ENCODE measurements around the gene RAB10.
"Not testable (repeated sequence)": the region's sequence is repeated elsewhere in the genome, so short reads cannot be mapped to it uniquely, and the experiment has no call there.

RAB10 gene

DNA sequence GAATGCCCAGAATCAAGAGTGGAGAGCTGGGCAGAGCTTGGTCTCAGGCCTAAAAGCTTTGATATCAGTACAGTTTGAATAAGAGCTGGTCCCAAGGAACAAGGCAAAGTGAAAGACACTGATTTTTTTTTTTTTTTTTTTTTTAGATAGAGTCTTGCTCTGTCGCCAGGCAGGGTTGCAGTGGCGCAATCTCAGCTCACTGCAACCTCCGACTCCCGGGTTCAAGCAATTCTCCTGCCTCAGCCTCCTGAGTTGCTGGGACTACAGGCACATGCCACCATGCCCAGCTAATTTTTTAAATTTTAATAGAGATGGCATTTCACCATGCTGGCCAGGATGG is 17.2 kb upstream of the RAB10 start:
- DNase-seq: not testable (repeated sequence)

DNA sequence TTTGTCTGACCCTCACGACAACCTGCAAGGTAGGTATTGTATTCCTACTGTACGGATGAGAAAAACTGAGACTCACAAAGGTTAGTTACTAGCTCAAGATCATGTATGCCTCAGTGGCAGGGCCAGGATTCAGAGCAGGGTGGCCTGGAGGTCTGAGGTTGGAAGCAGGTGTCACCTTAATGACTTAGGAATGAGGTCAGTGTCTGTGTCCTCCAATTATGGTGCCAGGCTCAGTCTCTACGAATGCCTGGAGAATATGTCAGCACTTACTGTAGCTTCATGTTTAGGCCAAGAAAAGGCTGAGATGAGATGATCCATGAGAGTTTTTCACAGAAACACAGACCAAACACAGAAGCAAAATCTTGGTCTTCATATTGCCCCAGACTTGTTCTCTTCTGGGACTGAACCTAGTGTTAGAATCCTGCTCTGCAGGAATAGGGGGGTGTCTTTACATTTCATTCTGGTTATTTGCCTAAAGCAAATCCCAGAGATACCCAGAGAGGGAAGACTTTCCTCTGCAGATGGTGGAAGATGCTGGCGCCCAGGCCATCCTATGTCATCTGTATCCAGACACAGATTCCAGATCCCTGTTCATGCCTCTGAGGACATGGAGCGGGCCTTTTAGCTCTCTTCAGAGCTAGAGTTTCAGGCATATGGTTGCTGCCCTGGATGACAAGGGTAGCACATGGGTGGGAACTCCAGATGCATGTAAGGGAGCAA is 16.3 kb upstream of the RAB10 start:
- no peak for DNase-seq

DNA sequence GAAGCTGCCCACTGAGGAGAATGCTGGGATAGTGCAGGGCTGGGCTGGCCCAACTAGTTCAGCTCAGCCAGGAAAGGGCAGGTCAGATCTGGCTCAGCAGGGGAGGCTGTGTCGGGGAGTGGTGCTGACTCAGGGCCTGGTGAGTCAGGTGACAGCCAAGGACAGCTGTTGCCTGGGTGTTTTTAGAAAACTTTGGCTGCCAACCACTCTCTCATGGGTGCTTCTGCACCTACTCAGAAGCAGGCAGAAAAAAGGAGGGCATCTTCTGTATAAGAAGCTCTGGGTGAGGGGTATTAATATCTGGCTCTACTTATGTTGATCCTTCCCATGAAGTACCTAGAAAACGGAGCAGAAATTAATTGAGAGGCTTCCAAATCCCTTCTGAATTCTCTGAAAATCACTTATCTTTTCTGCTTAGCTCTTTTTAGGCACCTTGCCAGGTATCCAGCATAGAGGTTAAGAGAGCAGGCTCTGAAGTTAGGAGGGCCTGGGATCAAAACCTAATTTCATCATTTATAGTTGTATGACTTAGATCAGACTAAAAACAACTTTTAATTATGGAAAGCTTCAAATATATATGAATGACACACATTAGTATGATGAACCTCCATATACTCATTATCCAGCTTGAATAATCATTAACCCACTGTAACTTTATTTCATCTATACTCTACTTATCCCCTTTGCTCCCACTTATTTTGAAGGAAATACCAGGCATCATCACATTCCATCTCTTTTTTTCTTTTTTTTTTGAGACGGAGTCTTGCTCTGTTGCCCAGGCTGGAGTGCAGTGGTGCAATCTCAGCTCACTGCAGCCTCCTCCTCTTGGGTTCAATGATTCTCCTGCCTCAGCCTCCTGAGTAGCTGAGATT is 15.5 kb upstream of the RAB10 start:
- DNase-seq: peak; percentile 5

DNA sequence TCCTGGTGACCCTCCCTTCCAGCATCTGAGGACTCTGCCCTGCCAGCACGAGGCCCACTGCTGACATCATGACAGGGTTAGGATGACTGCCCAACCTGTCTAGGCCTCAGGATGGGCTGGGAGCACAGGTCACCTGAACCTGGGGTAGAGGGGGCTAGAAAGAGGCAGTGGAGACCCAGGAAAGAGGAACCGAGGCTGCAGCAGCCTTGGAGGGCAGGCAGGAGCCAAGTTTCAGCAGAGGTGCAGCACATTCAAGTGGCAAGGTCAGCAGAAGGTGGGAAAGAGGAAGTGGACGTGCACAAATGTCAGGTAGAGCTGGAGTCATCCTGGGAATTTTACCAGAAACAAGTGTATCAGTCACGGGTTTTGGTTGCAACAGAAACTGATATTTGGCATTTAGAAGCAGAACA is 13.6 kb upstream of the RAB10 start:
- no peak for DNase-seq

DNA sequence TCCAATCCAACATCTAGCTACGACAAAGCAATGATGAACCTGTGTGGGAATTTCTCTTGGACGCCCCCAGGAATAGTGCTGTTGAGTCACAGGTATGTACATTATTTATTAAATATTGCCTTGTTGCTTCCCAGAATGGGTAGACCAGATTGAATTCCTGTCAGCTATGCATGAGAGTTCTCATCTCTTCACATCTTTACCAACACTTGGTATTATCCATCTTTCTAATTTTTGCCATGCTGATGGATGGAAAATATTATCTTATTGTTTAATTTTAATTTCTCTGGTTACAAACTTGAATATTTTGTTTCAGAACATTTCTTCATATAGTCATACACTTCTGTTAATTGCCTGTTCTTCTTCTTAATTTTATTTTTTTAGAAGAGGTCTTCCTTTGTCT is 9.6 kb upstream of the RAB10 start:
- DNase-seq: no peak

DNA sequence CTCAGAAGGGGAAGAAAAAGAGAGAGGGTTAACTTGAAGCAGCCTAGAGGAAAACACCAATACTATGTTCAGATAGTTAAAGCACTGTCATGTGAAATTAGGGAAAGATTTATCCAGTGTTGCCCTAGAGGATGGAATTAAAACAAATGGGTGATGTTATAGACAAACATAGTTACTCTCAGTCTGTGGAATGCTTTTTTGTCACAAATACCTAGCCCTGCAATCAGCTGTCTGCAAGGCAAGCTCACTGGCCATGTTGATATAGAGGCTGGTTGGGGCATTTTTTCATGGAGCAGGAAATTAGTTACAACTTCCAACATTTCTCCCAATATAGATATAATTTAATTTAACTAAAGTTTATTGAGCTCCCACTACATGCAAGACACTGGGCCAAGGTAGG is 8.4 kb upstream of the RAB10 start:
- no peak for DNase-seq

DNA sequence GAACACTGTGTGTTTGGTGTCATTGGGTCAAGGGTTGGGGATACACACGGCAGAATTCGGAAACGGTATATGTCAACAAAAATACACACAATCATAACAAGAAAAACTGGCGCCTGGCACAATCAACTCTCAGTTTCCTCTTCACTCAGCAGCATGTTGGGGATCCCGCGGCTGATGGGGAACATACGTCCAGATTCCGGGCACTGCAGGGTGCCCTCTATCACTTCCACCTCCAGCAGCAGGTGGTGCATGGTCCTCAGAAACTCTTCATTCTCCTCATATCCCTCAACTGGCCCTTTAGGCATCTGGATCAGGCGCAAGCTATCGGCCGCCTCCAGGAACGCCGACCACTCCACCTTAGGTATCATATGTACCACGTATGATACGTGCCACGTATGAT is 5.8 kb upstream of the RAB10 start:
- DNase-seq: not testable (repeated sequence)

DNA sequence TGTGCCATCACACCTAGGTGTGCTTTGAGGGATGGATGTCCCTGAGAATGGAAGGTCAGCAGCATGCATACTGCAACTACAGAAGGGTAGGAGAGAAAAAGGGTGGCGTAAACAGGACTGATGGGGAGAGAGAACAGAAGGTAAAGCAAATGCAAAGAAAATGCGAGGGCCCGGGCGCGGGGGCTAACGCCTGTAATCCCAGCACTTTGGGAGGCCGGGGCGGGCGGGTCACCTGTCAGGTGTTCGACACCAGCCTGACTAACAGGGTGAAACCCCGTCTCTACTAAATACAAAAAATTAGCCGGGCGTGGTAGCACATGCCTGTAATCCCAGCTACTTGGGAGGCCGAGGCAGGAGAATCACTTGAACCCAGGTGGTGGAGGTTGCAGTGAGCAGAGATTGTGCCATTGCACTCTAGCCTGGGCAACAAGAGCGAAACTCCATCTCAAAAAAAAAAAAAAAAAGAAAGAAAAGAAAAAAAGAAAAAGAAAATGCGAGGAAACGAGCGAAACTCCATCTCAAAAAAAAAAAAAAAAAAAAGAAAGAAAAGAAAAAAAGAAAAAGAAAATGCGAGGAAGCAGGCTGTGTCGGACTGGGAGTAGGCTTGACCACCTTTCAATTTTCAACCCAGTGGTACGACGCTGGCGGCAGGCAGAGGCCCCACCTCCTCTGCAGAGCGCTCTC is 1.2 kb upstream of the RAB10 start:
- not testable (repeated sequence) for DNase-seq

DNA sequence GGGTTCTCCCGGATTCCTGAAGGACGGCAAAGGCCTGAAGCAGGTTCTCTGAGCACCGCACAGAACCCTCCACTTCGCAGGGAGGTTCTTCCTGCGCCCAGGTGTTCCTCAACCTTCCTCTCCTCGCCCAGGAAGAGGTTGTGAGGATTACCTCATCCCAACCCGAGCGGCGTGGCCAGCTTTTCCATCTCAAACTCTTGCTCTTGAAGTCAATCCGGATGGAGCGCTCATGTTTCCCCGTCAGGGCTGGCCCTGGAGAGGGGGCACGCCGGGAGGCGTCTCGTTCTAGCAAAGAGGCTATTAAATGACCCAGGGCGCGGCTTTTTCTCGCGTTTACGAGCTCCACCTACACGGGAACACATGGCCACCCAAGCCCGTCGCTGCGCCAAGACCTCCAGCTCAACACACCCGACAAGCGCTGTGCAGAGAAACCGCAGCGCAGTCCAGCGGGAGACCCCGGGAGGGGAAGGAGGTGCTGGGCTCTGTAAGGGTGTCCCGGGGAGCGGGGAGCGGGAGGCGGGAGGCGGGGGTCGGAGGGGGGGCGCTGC is 540 bp upstream of the RAB10 start:
- peak; percentile 88 for DNase-seq

DNA sequence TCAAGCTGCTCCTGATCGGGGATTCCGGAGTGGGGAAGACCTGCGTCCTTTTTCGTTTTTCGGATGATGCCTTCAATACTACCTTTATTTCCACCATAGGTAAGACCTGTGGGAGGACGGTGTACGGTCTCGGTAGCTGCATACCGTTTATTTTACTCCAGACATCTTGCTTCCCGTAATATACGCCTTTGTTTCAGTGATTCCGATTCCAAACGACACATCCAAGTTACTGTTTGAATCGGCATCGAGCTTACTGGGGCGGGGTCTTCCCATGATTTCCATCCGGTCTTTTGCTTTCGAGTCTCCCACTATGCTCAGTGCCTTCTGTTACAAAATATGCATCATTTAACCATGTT is 731 bp downstream of the RAB10 start:
- DNase-seq: peak; percentile 31

DNA sequence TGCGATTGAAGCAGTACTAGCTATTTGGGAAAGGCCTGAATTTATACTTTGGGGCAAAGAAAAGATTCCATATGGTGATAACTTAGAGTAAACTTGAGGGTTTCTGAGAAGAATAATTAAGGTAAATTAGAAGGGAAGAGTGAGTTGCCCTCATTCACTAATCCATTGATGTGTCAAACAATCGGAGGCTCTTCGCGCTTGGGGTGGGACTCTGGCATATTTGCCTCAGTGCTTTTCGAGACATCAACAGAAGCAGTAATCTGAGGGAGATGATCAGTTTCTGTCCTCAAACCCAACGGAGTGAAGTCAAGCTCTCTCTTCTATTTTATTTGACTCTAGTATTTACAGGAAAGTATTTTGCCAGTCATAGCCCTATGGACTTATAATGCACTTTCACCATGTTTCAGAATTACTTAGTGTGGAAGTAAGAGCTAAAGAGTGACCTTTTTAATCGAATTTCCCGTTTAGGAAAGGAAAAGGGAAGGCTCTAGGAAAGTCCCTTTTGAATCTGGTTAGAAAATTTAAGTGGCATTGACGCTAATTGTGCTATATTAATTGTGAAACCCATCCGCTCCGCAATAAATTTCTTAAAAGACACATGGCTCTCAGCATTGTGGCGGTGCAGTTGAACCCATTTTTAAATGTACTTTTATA is 1.3 kb downstream of the RAB10 start:
- no peak for DNase-seq

DNA sequence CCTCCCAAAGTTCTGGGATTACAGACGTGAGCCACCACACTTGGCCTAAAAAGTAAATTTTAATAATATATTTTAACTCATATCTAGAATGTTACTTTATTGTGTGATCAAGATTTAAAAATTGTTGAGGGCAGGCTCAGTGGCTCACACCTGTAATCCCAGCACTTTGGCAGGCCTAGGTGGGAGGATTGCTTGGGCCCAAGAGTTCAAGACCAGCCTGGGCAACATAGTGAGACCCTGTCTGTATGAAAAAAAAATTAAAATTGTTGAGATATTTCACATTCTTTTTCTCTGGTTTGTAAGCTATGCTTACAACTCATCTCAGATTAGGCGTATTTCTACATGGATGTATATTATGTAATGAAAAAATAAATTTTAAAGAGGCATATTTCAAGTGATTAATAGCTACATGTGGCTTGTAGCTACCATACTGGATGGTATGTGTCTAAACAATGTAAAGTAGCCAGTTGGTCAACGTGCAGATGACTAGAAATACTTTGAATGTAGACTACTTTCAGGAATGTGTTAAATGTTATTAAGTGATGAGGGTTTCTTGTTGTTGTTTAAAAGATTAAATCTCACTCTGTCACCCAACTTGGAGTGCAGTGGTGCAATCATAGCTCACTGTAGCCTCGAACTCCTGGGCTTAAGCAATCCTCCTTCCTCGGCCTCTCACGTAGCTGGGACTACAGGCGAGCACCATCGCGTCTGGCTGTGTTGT is 5.9 kb downstream of the RAB10 start:
- DNase-seq: no peak

DNA sequence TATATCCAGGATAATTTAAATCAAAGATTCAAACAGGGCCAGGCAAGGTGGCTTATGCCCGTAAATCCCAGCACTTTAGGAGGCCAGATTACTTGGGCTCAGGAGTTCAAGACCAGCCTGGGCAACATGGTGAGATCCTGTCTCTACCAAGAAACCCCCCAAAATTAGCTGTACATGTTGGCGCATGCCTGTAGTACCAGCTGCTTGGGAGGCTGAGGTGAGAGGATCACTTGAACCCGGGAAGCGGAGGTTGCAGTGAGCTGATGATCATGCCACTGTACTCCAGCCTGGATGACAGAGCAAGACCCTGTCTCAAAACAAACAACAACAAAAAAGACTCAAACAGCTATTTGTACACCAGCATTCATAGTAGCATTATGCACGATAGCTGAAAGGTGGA is 9.2 kb downstream of the RAB10 start:
- DNase-seq: no peak

DNA sequence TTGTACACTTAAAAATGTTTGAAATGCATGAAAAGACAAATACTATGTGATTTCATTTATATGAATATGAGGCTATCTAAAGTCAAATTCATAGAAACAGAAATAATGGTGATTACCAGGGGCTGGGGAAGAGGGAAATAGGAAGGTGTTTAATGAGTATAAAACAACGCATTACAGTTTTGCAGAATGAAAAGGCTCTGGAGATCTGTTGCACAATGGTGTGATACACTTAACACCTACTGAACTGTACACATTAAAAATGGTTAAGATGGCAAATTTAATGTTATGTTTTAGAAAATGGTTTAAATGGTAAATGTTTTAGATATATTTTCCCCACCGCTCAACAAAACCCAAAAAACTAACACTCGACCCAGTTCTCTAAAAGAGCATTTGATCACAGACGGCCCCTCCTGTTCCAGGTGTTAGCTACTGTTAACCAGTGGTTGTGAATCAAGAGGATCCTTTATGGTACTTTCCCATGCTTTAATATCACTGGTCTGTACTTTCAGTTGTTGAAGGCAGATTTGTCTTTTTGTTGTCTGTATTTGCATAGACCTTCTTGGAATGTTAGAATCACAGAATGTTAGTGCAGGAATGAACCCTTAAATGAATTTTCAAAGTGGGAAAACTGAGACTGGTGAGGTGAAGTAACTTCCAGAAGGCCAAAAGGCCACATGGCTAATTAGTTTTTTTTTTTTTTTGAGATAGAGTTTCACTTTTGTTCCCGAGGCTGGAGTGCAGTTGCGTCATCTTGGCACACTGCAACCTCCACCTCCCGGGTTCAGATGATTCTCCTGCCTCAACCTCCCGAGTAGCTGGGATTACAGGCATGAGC is 10.2 kb downstream of the RAB10 start:
- DNase-seq: no peak

DNA sequence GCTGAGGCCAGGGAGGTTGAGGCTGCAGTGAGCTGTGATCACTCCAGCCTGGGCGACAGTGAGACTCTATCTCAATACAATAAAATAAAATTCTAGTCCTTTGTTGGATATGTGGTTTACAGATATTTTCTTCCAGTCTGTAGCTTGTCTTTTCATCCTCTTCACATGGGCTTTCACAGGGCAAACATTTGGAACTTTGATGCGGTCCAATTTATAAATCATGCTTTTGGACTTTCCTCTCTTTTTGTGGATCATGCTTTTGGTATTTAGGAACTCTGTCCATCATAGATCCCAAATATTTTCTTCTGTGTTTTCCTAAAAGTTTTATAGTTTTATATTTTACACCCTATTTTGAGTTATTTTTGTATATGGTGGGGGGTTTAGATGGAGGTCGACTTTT is 14.9 kb downstream of the RAB10 start:
- no peak for DNase-seq

DNA sequence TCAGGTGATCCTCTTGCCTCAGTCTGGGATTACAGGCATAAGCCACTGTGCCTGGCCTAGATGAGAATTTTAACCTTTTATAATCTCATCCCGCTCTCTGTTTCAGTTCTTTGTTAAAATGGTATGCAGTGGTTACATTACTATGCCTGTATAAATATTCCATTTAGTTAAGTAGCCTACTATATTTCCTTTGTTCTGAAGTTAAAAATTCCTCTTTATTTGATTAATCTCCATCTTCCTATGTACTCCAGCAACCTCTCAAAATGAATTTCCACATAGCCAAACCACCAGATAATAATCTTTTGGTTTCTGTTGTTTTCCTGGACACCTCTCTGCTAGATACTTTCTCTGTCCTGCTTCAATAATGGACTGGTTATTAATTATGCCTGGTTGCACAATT is 15.8 kb downstream of the RAB10 start:
- no peak for DNase-seq

DNA sequence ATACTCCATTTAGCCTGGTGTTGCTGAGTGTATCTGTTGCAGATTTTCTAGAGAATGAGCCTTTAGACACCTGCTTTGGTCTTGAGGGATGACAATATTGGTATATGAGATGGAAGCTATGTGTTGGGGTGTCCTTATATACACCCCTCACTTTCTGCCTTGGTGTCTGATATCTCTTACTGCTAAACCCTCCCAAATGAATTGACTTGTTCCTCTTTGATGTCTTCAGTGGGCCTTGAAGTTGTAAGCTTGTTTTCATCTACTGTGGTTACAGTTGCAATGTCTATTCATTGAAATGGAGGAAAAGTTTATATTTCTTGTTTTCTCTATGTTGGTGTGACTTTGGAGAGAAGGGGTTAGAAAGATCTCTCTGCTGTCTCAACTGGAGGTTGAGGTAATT is 18.9 kb downstream of the RAB10 start:
- DNase-seq: no peak

DNA sequence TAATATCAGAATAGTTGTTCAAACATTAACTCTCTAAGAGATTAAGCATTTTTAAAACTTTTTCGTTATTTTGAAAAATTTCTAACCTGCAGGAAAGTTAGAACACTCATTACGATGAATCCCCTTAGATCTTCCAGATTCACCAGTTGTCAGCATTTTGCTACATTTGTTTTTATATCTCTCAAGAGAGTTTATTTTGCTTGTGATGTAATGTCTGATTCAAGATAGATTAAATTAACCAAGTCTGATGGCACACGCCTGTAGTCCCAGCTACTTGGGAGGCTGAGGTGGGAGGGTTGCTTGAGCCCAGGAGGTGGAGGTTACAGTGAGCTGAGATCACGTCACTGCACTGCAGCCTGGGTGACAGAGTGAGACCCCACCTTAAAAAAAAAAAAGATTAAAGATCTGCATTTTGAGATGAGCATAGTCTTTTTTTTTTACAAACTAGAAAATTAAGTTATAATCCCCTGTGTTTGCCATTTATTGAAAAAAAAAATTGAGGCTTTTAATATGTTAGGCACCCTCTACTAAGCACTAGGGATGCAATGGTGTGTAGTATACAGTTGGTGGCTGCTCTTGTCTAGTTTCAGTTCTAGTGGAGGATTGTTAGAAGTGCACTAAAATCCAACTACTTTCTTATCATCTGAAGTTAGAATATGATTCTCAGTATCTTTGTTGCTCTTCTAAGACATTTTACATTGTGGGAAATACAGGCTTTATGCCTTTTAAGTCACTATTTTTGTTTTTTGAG is 20.9 kb downstream of the RAB10 start:
- no peak for DNase-seq

DNA sequence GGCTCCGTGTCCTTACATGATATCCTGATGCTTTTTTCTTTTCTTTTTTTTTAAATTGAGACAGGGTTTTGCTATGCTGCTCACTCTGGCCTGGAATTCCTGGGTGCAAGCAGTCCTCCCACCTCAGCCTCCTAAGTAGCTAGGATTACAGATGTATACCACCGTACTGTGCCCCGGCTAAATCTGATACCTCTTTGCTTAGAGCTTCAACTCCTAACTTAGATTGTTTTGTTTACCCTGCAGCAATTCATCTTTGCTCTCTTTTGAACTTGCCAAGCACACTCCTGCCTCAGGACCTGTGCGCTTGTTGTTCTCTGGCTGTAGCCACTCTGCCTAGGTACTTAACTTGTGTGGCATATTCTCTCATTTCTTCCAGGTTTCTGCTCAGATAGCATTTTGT is 24.5 kb downstream of the RAB10 start:
- no peak for DNase-seq

DNA sequence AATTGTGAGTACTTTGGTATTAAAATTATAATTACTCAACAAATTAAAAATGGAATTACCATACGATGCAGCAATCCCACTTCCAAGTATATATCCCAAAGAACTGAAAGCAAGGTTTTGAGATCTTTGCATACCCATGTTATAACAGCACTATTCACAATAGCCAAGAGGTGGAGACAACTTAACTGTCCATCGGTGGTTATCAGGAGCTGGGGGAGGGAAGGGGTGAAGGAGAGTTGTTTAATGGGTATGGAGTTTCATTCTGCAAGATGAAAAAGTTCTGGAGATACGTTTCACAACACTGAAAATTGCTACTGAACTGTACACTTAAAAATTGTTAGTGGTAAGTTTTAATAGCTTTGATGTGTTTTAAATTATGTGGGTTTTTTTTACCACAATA is 25.7 kb downstream of the RAB10 start:
- DNase-seq: no peak

DNA sequence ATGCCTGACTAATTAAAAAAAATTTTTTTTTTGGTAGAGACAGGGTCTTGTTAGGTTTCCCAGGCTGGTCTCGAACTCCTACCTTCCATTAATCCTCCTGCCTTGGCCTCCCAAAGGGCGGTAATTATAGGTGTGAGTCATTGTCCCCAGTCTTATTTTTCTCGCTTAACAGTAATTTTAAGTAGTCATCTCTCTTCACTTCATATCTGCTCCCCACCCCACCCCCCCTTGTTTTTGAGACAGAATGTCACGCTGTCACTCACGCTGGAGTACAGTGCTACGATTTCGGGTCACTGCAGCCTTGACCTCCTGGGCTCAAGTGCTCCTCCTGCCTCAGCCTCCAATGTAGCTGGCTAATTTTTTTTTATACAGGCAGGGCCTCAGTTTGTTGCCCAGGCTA is 27.7 kb downstream of the RAB10 start:
- DNase-seq: no peak

All from NCI-H1092 treated with DMSO at 0.1 percent for 48 hours (cell line).